H9 (cell line): ENCODE data around the gene AKAP9. TPM values are rescaled to one million over a fixed set of nuclear protein-coding genes. Genes with fewer than 3 reads are reported as not detected.

Experiments
- DNase-seq: peaks from one replicate; pipeline ENCODE4 v3.0.0-alpha.2; 2017
- H2AFZ ChIP-seq: one replicate; pipeline ENCODE4 v1.6.1; 2013; ENCODE audit warnings: mild to moderate bottlenecking, low read length, control low read depth, moderate library complexity
- H2AK5ac ChIP-seq: 2 replicates; pipeline ENCODE4 v1.6.1; 2013; ENCODE audit warnings: low read length, control low read depth, mixed read lengths; ENCODE audit not compliant: insufficient read length
- H2BK120ac ChIP-seq: one replicate; pipeline ENCODE4 v1.6.1; 2013; ENCODE audit warnings: low read depth, mild to moderate bottlenecking, low read length, control low read depth, inconsistent platforms; ENCODE audit not compliant: poor library complexity, severe bottlenecking
- H2BK12ac ChIP-seq: 2 replicates; pipeline ENCODE4 v1.6.1; 2013; ENCODE audit warnings: low read length, control low read depth, mixed read lengths, low read depth; ENCODE audit not compliant: insufficient read length
- H2BK15ac ChIP-seq: 2 replicates; pipeline ENCODE4 v1.6.1; 2013; ENCODE audit warnings: low read depth, low read length, control low read depth
- H2BK20ac ChIP-seq: one replicate; pipeline ENCODE4 v1.6.1; 2013; ENCODE audit warnings: low read depth, mild to moderate bottlenecking, low read length, control low read depth, inconsistent platforms; ENCODE audit not compliant: poor library complexity, severe bottlenecking
- H2BK5ac ChIP-seq: 2 replicates; pipeline ENCODE4 v1.6.1; 2013; ENCODE audit warnings: low read length, control low read depth, mixed read lengths; ENCODE audit not compliant: insufficient read length
- H3K14ac ChIP-seq: 2 replicates; pipeline ENCODE4 v1.6.1; 2013; ENCODE audit warnings: low read length, control low read depth; ENCODE audit not compliant: insufficient read depth
- H3K18ac ChIP-seq: 2 replicates; pipeline ENCODE4 v1.6.1; 2013; ENCODE audit warnings: low read depth, mild to moderate bottlenecking, mixed read lengths, low read length, control low read depth; ENCODE audit not compliant: insufficient read length
- H3K23ac ChIP-seq: 2 replicates; pipeline ENCODE4 v1.6.1; 2013; ENCODE audit warnings: low read length, control low read depth, mixed read lengths, low read depth; ENCODE audit not compliant: insufficient read length
- H3K23me2 ChIP-seq: 2 replicates; pipeline ENCODE4 v1.6.1; 2013; ENCODE audit warnings: low read depth, mild to moderate bottlenecking, mixed read lengths, low read length, control low read depth; ENCODE audit not compliant: insufficient read length, poor library complexity, severe bottlenecking
- H3K27ac ChIP-seq: 2 replicates; pipeline ENCODE4 v1.5.1; 2013; ENCODE audit warnings: low read length, control low read depth, mixed read lengths, low read depth; ENCODE audit not compliant: insufficient read length
- H3K27me3 ChIP-seq: 2 replicates; pipeline ENCODE4 v1.6.1; 2013; ENCODE audit warnings: low read length, control low read depth, inconsistent platforms; ENCODE audit not compliant: insufficient read depth
- H3K4ac ChIP-seq: 2 replicates; pipeline ENCODE4 v1.6.1; 2013; ENCODE audit warnings: low read depth, mild to moderate bottlenecking, control low read depth, inconsistent platforms, low read length, moderate library complexity
- H3K4me1 ChIP-seq: 2 replicates; pipeline ENCODE4 v1.6.1; 2013; ENCODE audit warnings: low read length, control low read depth, inconsistent platforms; ENCODE audit not compliant: insufficient read depth
- H3K4me2 ChIP-seq: 2 replicates; pipeline ENCODE4 v1.6.1; 2013; ENCODE audit warnings: low read length, control low read depth, mixed read lengths; ENCODE audit not compliant: insufficient read length, insufficient read depth
- H3K56ac ChIP-seq: 2 replicates; pipeline ENCODE4 v1.6.1; 2013; ENCODE audit warnings: low read depth, mild to moderate bottlenecking, mixed read lengths, low read length, control low read depth; ENCODE audit not compliant: insufficient read length
- H3K79me1 ChIP-seq: 2 replicates; pipeline ENCODE4 v1.6.1; 2013; ENCODE audit warnings: low read depth, mild to moderate bottlenecking, moderate library complexity, low read length, control low read depth, inconsistent platforms; ENCODE audit not compliant: insufficient read depth, poor library complexity, severe bottlenecking
- H3K79me2 ChIP-seq: 2 replicates; pipeline ENCODE4 v1.6.1; 2013; ENCODE audit warnings: low read length, control low read depth, inconsistent platforms; ENCODE audit not compliant: insufficient read depth
- H3K9ac ChIP-seq: 2 replicates; pipeline ENCODE4 v1.6.1; 2013; ENCODE audit warnings: low read length, control low read depth, mixed read lengths; ENCODE audit not compliant: insufficient read length; ENCODE audit errors: extremely low read depth
- H3K9me3 ChIP-seq: one replicate; pipeline ENCODE4 v1.6.1; 2013; ENCODE audit warnings: low read depth, low read length, inconsistent platforms; ENCODE audit not compliant: control insufficient read depth
- H3T11ph ChIP-seq: one replicate; pipeline ENCODE4 v1.6.1; 2013; ENCODE audit warnings: mild to moderate bottlenecking, low read length, control low read depth, inconsistent platforms
- H4K20me1 ChIP-seq: one replicate; pipeline ENCODE4 v1.6.1; 2013; ENCODE audit not compliant: control insufficient read depth, insufficient read length, insufficient read depth
- H4K5ac ChIP-seq: 2 replicates; pipeline ENCODE4 v1.6.1; 2013; ENCODE audit warnings: low read depth, mild to moderate bottlenecking, mixed read lengths, low read length, control low read depth; ENCODE audit not compliant: insufficient read length
- H4K8ac ChIP-seq: replicated peaks from 2 replicates; pipeline ENCODE4 v1.6.1; 2013; ENCODE audit warnings: low read length, control low read depth, mixed read lengths, low read depth; ENCODE audit not compliant: insufficient read length
- H4K91ac ChIP-seq: 2 replicates; pipeline ENCODE4 v1.6.1; 2013; ENCODE audit warnings: low read depth, mild to moderate bottlenecking, moderate library complexity, mixed read lengths, low read length, control low read depth; ENCODE audit not compliant: insufficient read length
- H3K27ac Mint-ChIP-seq, 3 experiments: 2 replicates in 2 of 3; 3 replicates in 1 of 3; pipeline ENCODE4 v1.8.0; 2020 to 2021; ENCODE audit warnings: mixed read lengths in 3 of 3, mild to moderate bottlenecking in 1 of 3, moderate library complexity in 1 of 3
- H3K27me3 Mint-ChIP-seq: 2 replicates; pipeline ENCODE4 v1.8.0; 2021; ENCODE audit warnings: low read depth, mild to moderate bottlenecking, moderate library complexity, mixed read lengths
- H3K36me3 Mint-ChIP-seq, 3 experiments: 2 replicates in 2 of 3; 3 replicates in 1 of 3; pipeline ENCODE4 v1.8.0; 2020 to 2021; ENCODE audit warnings: low read depth in 3 of 3, mixed read lengths in 3 of 3; ENCODE audit not compliant: insufficient read depth in 1 of 3
- H3K4me1 Mint-ChIP-seq, 2 experiments: 2 replicates each; pipeline ENCODE4 v1.8.0; 2020; ENCODE audit warnings: mixed read lengths in 2 of 2
- H3K4me3 Mint-ChIP-seq, 2 experiments: 2 replicates in 1 of 2; 3 replicates in 1 of 2; pipeline ENCODE4 v1.8.0; 2020 to 2021; ENCODE audit warnings: mild to moderate bottlenecking in 2 of 2, mixed read lengths in 2 of 2, moderate library complexity in 1 of 2
- H3K9me3 Mint-ChIP-seq, 2 experiments: 2 replicates in 1 of 2; 3 replicates in 1 of 2; pipeline ENCODE4 v1.8.0; 2020; ENCODE audit warnings: mild to moderate bottlenecking in 2 of 2, mixed read lengths in 2 of 2, moderate library complexity in 1 of 2
- CTCF ChIP-seq: fragments of 200-600 bp; sonication (generic); conservative IDR thresholded peaks from 3 replicates; pipeline ENCODE4 v1.8.0; 2021; ENCODE audit warnings: antibody characterized with exemption, mild to moderate bottlenecking
- WGBS: extraction: QIAGEN DNeasy Blood & Tissue Kit; methylation state at CpG from one replicate; pipeline ENCODE4 v1.1.7; 2013; ENCODE audit warnings: missing lambda C conversion rate, low lambda C conversion rate, mixed read lengths; ENCODE audit not compliant: insufficient read length; ENCODE audit errors: extremely low coverage; 5-methylcytosine and 5-hydroxymethylcytosine counted together
- total RNA-seq: library from RNA; stranded (reverse); gene quantifications from 2 replicates; pipeline ENCODE4 v1.2.1, GENCODE V29; 2021

Gene AKAP9
- total RNA-seq, 1 experiment from 2014 or later = 22.4 TPM

GRCh38 chr7:92028686-92029085, 88.0 kb downstream of the AKAP9 start:
- H3K36me3 Mint-ChIP-seq = peaks cover 26 to 50% (median 43%) of the 10 kb centered on the region in 3 experiments
- WGBS = no CpG with 5 or more reads among the region's 1 CpG
- H3K4me2 ChIP-seq = no peak overlapping the region
- no peak overlapping the region for H2BK15ac ChIP-seq
- H3K23me2 ChIP-seq = no peaks in the 10 kb centered on the region
- H3K14ac ChIP-seq = no peak overlapping the region
- no peaks in the 10 kb centered on the region for H3K27me3 Mint-ChIP-seq
- H4K5ac ChIP-seq = no peak overlapping the region
- no peak for DNase-seq
- H3K9me3 ChIP-seq = no peaks in the 10 kb centered on the region
- no peak overlapping the region for H3K18ac ChIP-seq
- H3K9me3 Mint-ChIP-seq = peaks cover 17 to 22% of the 10 kb centered on the region in 2 experiments
- H3T11ph ChIP-seq = no peak overlapping the region
- no peak overlapping the region for H2BK20ac ChIP-seq
- no peak overlapping the region for H3K27ac ChIP-seq
- no peak overlapping the region for H2AFZ ChIP-seq
- no peak overlapping the region for H3K4ac ChIP-seq
- H3K79me2 ChIP-seq = no peaks in the 10 kb centered on the region
- no peak overlapping the region for H2BK5ac ChIP-seq
- H3K27ac Mint-ChIP-seq = no peak overlapping the region
- no peaks in the 10 kb centered on the region for H4K20me1 ChIP-seq
- H2BK120ac ChIP-seq = no peak overlapping the region
- H4K91ac ChIP-seq = no peak overlapping the region
- TF ChIP-seq CTCF = no peak
- no peak overlapping the region for H3K4me3 Mint-ChIP-seq
- no peaks in the 10 kb centered on the region for H3K4me1 Mint-ChIP-seq
- no peaks in the 10 kb centered on the region for H3K79me1 ChIP-seq
- H3K23ac ChIP-seq = no peak overlapping the region
- no peak overlapping the region for H3K56ac ChIP-seq
- no peaks in the 10 kb centered on the region for H3K27me3 ChIP-seq
- H2AK5ac ChIP-seq = no peak overlapping the region
- no peaks in the 10 kb centered on the region for H3K4me1 ChIP-seq
- no peak overlapping the region for H2BK12ac ChIP-seq
- H3K9ac ChIP-seq = no peak overlapping the region
- H4K8ac ChIP-seq = no peak overlapping the region
